RWPE2 (cell line): Measurements from ENCODE around the gene PCARE.

Experiments used
- ATAC-seq: fragments of 200-7000 bp; cut with Tn5 transposase; 3 replicates; pipeline ENCODE4 v1.9.1; 2021; ENCODE audit warnings: low read depth
- DNase-seq: peaks from one replicate; pipeline ENCODE4 v3.0.0-alpha.2; 2020; ENCODE audit warnings: low spot score
- H3K27ac ChIP-seq: fragments of 450-650 bp; 2 replicates; pipeline ENCODE4 v1.5.1; 2017; ENCODE audit warnings: mild to moderate bottlenecking; ENCODE audit not compliant: poor library complexity, severe bottlenecking
- H3K27me3 ChIP-seq: fragments of 250-450 bp; sonication (Bioruptor Pico); 2 replicates; pipeline ENCODE4 v1.5.1; 2021; ENCODE audit warnings: mild to moderate bottlenecking, moderate library complexity; ENCODE audit not compliant: insufficient read depth, poor library complexity, severe bottlenecking
- H3K36me3 ChIP-seq: fragments of 250-450 bp; sonication (Bioruptor Pico); 2 replicates; pipeline ENCODE4 v1.5.1; 2020; ENCODE audit warnings: low read depth, mild to moderate bottlenecking, moderate library complexity
- H3K4me1 ChIP-seq: fragments of 250-450 bp; sonication (Bioruptor Pico); 2 replicates; pipeline ENCODE4 v1.5.1; 2021; ENCODE audit warnings: mild to moderate bottlenecking, moderate library complexity; ENCODE audit not compliant: insufficient read depth, poor library complexity, severe bottlenecking
- H3K4me3 ChIP-seq: fragments of 250-450 bp; sonication (Bioruptor Pico); 2 replicates; pipeline ENCODE4 v1.5.1; 2021; ENCODE audit warnings: mild to moderate bottlenecking, moderate library complexity; ENCODE audit not compliant: severe bottlenecking
- H3K9me3 ChIP-seq: fragments of 250-450 bp; sonication (Bioruptor Pico); 2 replicates; pipeline ENCODE4 v1.5.1; 2021; ENCODE audit warnings: mild to moderate bottlenecking, moderate library complexity; ENCODE audit not compliant: severe bottlenecking
- CTCF ChIP-seq: fragments of 450-650 bp; IDR thresholded peaks from one replicate; pipeline ENCODE4 v1.5.1; 2017; ENCODE audit warnings: mild to moderate bottlenecking, moderate library complexity; ENCODE audit not compliant: poor library complexity, severe bottlenecking

Gene PCARE

GRCh38 chr2:29017716-29018435 is 56.4 kb downstream of the PCARE start:
- ATAC-seq, result no peak
- no peaks in the 10 kb centered on the region for H3K4me1 ChIP-seq
- no peaks in the 10 kb centered on the region for H3K36me3 ChIP-seq
- H3K4me3 ChIP-seq, result no peak overlapping the region
- H3K27ac ChIP-seq, result no peak overlapping the region
- H3K27me3 ChIP-seq, result no peaks in the 10 kb centered on the region
- TF ChIP-seq CTCF, result no peak
- DNase-seq, result no peak
- no peaks in the 10 kb centered on the region for H3K9me3 ChIP-seq

GRCh38 chr2:29016504-29016903 is 57.8 kb downstream of the PCARE start:
- TF ChIP-seq CTCF, result no peak
- no peak overlapping the region for H3K4me3 ChIP-seq
- H3K27ac ChIP-seq, result no peak overlapping the region
- DNase-seq, result no peak
- no peaks in the 10 kb centered on the region for H3K4me1 ChIP-seq
- H3K36me3 ChIP-seq, result no peaks in the 10 kb centered on the region
- no peak for ATAC-seq
- no peaks in the 10 kb centered on the region for H3K27me3 ChIP-seq
- H3K9me3 ChIP-seq, result no peaks in the 10 kb centered on the region

GRCh38 chr2:29015701-29016470 is 58.4 kb downstream of the PCARE start:
- H3K4me3 ChIP-seq, result no peak overlapping the region
- no peaks in the 10 kb centered on the region for H3K27me3 ChIP-seq
- no peak overlapping the region for H3K27ac ChIP-seq
- H3K9me3 ChIP-seq, result no peaks in the 10 kb centered on the region
- no peaks in the 10 kb centered on the region for H3K4me1 ChIP-seq
- DNase-seq (no peak), ATAC-seq (no peak)
- no peaks in the 10 kb centered on the region for H3K36me3 ChIP-seq
- no peak for TF ChIP-seq CTCF

- ATAC-seq (peak; percentile 45; the same call in 2 of the 3 replicates), DNase-seq (no peak)
- Histone ChIP-seq H3K27me3 (no peaks in the 10 kb centered on the region), H3K36me3 (no peaks in the 10 kb centered on the region), H3K4me1 (no peaks in the 10 kb centered on the region), H3K4me3 (no peak overlapping the region), H3K9me3 (no peaks in the 10 kb centered on the region), H3K27ac (no peak overlapping the region)
- no peak for TF ChIP-seq CTCF
These were observed 59.4 kb downstream of the PCARE start for GRCh38 chr2:29014811-29015421.
